Activated naive CD8-positive, alpha-beta T cell treated with anti-CD3 and anti-CD28 coated beads, Interleukin-2, amount 50 U/mL, for 24 hours (primary cell): ENCODE data around the gene QRICH2.
A peak's percentile ranks its signal among the peaks of the same experiment; 100 is the strongest.
"Not testable (repeated sequence)": the region's sequence is repeated elsewhere in the genome, so short reads cannot be mapped to it uniquely, and the experiment has no call there.

Experiments used
- ATAC-seq: fragments of 150-1000 bp; cut with Tn5 transposase; one replicate; pipeline ENCODE4 v1.10.0; 2021
- DNase-seq: peaks from one replicate; pipeline ENCODE4 v3.0.0; 2021
- H3K27ac Mint-ChIP-seq: one replicate; pipeline ENCODE4 v1.8.0; 2021; ENCODE audit warnings: mild to moderate bottlenecking, mixed read lengths
- H3K27me3 Mint-ChIP-seq: one replicate; pipeline ENCODE4 v1.8.0; 2021; ENCODE audit warnings: mixed read lengths
- H3K36me3 Mint-ChIP-seq: one replicate; pipeline ENCODE4 v1.8.0; 2021; ENCODE audit warnings: low read depth, mixed read lengths
- H3K4me1 Mint-ChIP-seq: one replicate; pipeline ENCODE4 v1.8.0; 2021; ENCODE audit warnings: mixed read lengths
- H3K4me3 Mint-ChIP-seq: one replicate; pipeline ENCODE4 v1.8.0; 2021; ENCODE audit warnings: mild to moderate bottlenecking, moderate library complexity, mixed read lengths
- H3K9me3 Mint-ChIP-seq: one replicate; pipeline ENCODE4 v1.8.0; 2021; ENCODE audit warnings: mixed read lengths

The QRICH2 gene

DNA sequence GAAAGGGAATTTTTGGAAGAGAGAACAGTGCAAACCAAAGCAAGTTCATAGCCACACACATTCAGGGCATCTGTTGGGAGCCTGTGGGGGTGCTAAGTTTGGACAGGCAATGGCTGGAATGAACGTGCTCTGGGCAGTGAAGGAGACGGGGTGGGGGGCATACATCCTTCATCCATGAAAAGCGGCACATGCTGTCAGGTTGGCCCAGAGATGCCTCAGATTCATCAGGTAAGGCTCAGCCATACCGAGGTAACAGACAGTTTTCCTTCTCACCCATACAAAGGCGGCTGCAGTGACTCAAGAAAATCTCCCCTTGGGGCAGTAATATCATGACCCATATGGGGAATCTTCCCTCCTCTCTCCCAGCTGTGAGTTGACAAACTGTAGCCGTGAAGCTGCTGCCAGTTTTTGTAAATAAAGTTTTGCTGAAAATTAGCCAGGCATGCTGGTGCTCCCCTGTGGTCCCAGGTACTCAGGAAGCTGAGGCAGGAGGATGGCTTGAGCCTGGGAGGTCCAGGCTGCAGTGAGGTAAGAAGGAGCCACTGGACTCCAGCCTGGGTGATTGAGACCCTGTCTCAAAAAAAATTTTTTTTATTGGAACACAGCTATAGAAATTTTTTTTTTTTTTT is 52.2 kb downstream of the QRICH2 start:
- Mint-ChIP-seq H3K4me3 (peak overlapping the region; percentile 75), H3K27ac (peak overlapping the region; percentile 91), H3K36me3 (peaks cover 3% of the 10 kb centered on the region), H3K9me3 (peaks cover 4% of the 10 kb centered on the region), H3K4me1 (peaks cover 49% of the 10 kb centered on the region), H3K27me3 (no peaks in the 10 kb centered on the region)
- ATAC-seq, result peak; percentile 6
- DNase-seq, result no peak

DNA sequence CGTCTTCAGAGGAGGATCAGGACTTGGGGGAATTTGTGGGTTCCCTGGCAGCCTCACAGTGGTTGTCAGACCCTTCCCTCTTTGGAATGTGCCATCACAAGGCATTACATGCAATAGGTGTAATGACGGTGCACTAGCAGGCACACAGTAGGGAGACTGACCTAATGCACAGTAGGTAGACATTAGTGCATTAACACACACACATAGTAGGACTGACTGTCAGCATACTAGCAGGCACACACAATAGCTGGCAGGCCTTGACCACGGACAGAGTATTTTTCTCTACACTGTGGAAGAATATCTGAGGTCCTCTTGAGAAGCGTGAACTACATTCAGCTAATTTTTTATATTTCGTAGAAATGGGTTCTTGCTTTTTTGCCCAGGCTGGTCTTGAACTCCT is 53.8 kb downstream of the QRICH2 start:
- Mint-ChIP-seq H3K27me3 (no peaks in the 10 kb centered on the region), H3K4me1 (peaks cover 48% of the 10 kb centered on the region), H3K27ac (no peak overlapping the region), H3K36me3 (peaks cover 3% of the 10 kb centered on the region), H3K9me3 (peaks cover 4% of the 10 kb centered on the region), H3K4me3 (no peak overlapping the region)
- ATAC-seq, result no peak
- DNase-seq, result no peak

DNA sequence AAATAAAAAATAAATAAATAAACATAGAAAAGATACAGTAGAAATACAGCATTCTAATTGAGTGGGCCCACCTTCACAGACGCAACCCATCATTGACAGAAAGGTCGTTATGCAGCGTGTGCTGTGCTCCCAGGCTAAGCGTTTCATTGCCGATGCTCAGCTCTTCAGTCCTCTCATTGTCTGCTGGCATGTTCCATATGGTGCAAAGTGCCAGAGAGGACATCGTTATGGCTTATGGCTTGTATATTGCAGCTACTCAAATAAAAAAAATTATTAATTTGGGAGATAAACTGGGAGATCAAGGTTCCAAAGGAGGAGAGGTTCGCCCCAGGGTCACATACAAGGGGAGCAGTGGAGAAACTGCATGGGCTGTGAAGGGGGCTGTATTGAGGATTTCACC is 54.2 kb downstream of the QRICH2 start:
- H3K27ac Mint-ChIP-seq, result no peak overlapping the region
- DNase-seq (no peak), ATAC-seq (no peak)
- H3K9me3 Mint-ChIP-seq, result peaks cover 4% of the 10 kb centered on the region
- H3K4me3 Mint-ChIP-seq, result no peak overlapping the region
- peaks cover 48% of the 10 kb centered on the region for H3K4me1 Mint-ChIP-seq
- peaks cover 3% of the 10 kb centered on the region for H3K36me3 Mint-ChIP-seq
- H3K27me3 Mint-ChIP-seq, result no peaks in the 10 kb centered on the region

DNA sequence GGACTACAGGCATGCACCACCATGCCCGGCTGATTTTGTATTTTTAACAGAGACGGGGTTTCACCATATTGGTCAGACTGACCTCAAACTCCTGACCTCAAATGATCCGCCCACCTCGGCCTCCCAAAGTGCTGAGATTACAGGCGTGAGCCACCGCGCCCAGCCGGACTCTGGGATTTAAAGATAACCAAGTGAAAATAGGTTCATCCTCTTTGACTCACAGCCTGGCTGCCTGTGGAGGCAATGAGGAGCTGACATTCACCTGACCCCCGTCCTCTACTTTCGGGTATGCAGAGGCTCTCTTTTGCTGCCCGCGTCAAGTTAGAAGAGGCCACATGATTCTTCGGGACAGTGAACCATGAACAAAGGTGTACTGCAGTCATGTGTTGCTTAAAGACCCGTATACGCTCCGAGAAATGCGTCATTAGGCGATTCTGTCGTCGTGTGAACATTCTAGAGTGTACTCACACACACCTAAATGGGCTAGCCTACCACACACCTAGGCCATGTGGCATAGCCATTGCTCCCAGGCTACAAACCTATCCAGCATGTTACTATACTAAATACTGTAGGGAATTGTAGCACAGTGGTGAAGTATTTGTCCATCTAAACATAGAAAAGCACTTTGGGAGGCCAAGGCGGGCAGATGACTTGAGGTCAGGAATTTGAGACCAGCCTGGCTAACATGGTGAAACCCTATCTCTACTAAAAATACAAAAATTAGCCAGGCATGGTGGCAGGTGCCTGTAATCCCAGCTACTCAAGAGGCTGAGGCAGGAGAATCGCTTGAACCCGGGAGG is 54.9 kb downstream of the QRICH2 start:
- peaks cover 52% of the 10 kb centered on the region for H3K4me1 Mint-ChIP-seq

DNA sequence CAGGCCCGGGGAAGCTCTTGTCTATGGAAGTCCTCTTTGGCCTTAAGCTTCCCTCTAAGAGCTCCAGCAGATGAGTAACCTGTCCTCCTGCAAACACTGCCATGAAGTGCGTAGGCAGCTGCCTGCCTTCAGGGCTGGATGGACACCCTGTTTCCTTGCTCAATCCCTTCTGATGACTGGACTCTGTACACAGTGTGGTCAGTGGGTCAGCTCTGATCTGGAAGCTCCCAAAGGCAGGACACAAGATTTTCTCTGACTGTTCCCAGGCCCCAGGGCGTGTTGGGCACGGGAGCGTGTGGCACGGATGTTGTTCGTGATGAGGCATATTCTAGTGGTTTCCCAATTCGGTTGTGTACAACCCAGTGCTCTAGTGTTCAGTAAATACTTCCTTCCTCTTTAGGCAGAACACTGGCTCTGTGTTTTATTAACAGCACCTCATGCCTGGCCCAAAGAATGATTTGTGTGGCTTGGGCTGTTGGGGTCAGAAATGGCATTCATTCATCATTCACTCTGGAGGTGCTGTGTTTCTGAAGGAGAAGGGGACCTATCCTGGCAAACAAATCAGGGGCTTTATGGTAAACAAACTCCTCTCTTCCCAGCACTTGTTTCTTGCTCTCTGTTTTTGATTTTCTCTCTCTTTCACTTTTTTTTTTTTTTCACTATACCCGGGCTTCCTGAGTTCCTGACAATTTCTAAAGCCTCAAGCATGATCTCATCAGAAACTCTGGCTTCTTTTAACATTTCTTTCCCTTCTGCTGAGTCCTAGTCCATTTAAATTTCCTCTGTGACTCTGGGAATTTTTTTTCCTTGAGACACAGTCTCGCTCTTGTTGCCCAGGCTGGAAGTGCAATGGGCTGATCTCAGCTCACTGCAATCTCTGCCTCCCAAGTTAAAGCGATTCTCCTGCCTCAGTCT is 55.8 kb downstream of the QRICH2 start:
- peak; percentile 34 for DNase-seq

More for the DNA sequence above, 54.9 kb downstream of the QRICH2 start:
- Mint-ChIP-seq H3K27ac (peak overlapping the region; percentile 87), H3K4me3 (peak overlapping the region; percentile 48)
- not testable (repeated sequence) for DNase-seq, H3K36me3 Mint-ChIP-seq, H3K27me3 Mint-ChIP-seq, H3K9me3 Mint-ChIP-seq, ATAC-seq

DNA sequence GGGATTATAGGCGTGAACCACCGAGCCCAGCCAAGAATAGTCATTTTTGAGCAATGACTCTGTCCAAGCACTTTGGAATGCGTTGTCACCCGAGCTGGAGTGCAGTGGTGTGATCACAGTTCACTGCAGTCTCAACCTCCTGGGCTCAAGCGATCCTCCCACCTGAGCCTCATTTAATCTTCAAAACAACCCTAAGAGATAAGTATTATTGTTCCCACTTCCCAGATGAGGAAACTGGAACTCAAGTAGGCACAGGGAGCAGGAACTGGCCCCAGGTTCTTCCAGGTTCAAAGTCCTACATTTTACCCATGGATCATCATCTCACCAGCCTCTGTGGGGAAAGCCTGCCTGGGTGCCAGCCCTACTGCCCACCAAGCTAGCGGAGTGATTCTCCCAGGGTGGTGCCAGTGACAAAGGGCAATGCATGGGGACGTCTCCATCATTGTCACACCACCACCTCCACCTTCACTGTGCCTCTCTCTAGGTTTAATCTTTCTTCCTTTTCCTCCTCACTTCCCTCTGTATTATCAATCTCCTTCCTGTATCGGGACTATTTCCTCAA is 56.5 kb downstream of the QRICH2 start:
- DNase-seq (no peak), ATAC-seq (no peak)
- H3K4me3 Mint-ChIP-seq, result peak overlapping the region; percentile 48
- H3K9me3 Mint-ChIP-seq, result no peaks in the 10 kb centered on the region
- no peaks in the 10 kb centered on the region for H3K27me3 Mint-ChIP-seq
- H3K27ac Mint-ChIP-seq, result peak overlapping the region; percentile 87
- no peaks in the 10 kb centered on the region for H3K36me3 Mint-ChIP-seq
- peaks cover 61% of the 10 kb centered on the region for H3K4me1 Mint-ChIP-seq

More for the DNA sequence above, 55.8 kb downstream of the QRICH2 start:
- no peaks in the 10 kb centered on the region for H3K27me3 Mint-ChIP-seq
- H3K27ac Mint-ChIP-seq, result peak overlapping the region; percentile 87
- H3K4me3 Mint-ChIP-seq, result peak overlapping the region; percentile 48
- peaks cover 4% of the 10 kb centered on the region for H3K9me3 Mint-ChIP-seq
- ATAC-seq, result peak; percentile 49
- peaks cover 3% of the 10 kb centered on the region for H3K36me3 Mint-ChIP-seq
- peaks cover 59% of the 10 kb centered on the region for H3K4me1 Mint-ChIP-seq

DNA sequence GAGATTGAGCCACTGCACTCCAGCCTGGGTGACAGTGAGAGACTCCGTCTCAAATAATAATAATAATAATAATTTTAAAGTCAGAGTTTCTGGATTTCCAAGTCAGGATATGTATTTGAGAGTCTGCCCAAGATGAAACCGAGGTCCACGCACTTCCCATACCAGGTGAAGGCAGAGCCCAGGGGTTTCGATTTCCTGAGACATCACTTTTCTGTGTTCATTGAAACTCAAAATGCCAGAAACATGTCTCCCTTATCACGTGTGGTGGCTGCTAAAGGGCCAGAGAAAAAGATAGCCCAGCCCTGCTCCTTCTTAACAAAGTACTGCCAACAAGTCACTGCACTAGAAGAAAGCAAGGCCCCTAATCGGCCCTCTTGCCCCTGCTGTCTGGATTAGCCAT is 57.9 kb downstream of the QRICH2 start:
- no peak for DNase-seq
- Mint-ChIP-seq H3K4me1 (peaks cover 59% of the 10 kb centered on the region), H3K36me3 (no peaks in the 10 kb centered on the region), H3K27ac (no peak overlapping the region), H3K9me3 (no peaks in the 10 kb centered on the region), H3K27me3 (no peaks in the 10 kb centered on the region), H3K4me3 (no peak overlapping the region)
- ATAC-seq, result no peak

DNA sequence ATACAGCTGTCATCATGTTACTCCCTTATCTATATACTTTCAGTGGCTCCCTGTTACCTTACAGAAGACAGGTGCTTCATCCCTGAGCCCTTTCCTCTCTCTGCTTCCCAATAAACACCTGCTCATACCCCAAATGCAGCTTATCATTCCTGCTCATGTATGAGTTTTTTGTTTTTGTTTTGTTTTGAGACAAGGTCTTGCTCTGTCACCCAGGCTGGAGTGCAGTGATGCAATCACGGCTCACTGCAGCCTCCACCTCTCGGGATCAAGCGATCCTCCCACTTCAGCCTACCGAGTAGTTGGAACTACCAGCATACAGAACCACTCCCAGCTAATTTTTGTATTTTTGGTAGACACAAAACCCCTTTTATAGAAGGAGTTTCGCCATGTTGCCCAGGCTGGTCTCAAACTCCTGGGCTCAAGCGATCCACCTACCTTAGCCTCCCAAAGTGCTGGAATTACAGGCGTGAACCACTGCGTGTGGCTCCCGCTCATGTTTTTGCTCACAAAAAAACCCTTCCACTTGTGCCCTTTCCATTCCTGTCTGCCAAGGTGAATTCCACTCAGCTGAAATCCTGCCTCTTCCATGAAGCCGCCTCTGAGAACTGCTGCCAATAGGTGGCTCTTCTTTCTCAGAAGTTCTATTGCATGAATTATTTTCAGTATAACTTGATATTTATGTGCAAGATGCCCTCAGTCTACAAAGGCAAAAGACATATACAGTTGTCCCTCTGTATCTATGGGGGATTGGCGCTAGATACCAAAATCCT is 59.9 kb downstream of the QRICH2 start:
- peaks cover 71% of the 10 kb centered on the region for H3K4me1 Mint-ChIP-seq

DNA sequence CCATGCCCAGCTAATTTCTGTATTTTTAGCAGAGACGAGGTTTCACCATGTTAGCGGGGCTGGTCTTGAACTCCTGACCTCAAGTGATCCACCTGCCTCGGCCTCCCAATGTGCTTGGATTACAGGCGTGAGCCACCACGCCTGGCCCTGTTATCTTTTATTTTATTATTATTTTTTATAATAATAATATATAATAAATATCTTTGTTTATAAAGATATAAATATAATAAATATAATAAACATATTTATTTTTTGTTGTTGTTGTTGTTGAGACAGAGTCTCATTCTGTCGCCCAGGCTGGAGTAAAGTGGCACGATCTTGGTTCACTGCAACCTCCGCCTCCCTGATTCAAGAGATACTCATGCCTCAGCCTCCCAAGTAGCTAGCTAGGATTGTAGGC is 60.8 kb downstream of the QRICH2 start:
- Mint-ChIP-seq H3K9me3 (no peaks in the 10 kb centered on the region), H3K4me3 (no peak overlapping the region), H3K36me3 (no peaks in the 10 kb centered on the region), H3K27ac (peak overlapping the region; percentile 68), H3K27me3 (no peaks in the 10 kb centered on the region), H3K4me1 (peaks cover 67% of the 10 kb centered on the region)
- no peak for DNase-seq
- no peak for ATAC-seq

More for the DNA sequence above, 59.9 kb downstream of the QRICH2 start:
- H3K9me3 Mint-ChIP-seq, result no peaks in the 10 kb centered on the region
- no peak for ATAC-seq
- H3K27me3 Mint-ChIP-seq, result no peaks in the 10 kb centered on the region
- H3K27ac Mint-ChIP-seq, result peak overlapping the region; percentile 68
- no peaks in the 10 kb centered on the region for H3K36me3 Mint-ChIP-seq
- H3K4me3 Mint-ChIP-seq, result no peak overlapping the region
- no peak for DNase-seq

DNA sequence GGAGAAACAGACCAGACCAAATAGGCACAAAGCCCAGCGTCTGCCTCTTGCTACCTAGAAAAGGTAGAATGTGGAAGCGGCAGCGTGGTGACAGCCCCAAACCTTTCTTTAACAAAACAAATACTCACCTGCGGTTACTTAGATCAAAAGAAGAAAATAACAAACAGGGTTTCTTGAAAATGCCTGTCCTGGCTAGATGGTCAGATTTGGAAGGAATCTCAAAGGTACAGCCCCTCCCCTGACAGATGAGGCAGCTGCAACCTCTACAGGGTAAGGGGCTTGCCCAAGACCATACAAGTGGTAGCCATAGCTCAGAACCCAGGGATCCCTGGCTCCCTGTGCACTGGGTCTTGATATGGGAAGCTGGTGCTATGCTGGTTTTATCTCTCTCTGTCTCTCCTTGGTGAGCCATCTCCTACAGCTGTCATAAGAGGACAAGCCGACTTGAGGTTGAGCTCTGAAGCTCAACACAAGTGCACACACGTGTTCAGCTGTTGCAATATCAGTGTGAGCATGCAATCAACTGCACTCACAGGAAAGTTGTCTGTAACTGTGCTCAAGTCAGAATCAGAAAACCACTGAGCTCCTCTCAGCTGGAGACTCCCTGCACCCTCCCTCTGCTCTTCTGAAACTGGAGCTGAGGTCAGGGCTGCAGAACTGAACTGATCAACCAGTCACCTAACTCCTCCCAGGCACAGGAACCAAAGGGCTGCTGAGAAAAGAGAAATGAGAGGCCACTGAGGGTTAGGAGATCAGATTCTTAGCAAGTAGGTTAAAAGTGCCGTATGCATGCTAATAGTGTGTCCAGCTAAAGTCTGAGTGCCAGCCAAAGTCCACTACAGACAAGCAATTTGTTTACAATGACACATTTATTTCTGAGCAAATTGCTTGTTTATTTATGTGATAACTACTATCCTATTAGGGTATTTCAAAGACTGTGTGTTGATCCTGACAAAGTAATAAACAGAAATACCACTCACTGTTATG is 61.7 kb downstream of the QRICH2 start:
- Mint-ChIP-seq H3K9me3 (no peaks in the 10 kb centered on the region), H3K36me3 (no peaks in the 10 kb centered on the region), H3K27me3 (no peaks in the 10 kb centered on the region), H3K4me1 (peaks cover 65% of the 10 kb centered on the region), H3K27ac (peak overlapping the region; percentile 81), H3K4me3 (peak overlapping the region; percentile 50)
- DNase-seq, result peak; percentile 56
- ATAC-seq, result peak; percentile 99

DNA sequence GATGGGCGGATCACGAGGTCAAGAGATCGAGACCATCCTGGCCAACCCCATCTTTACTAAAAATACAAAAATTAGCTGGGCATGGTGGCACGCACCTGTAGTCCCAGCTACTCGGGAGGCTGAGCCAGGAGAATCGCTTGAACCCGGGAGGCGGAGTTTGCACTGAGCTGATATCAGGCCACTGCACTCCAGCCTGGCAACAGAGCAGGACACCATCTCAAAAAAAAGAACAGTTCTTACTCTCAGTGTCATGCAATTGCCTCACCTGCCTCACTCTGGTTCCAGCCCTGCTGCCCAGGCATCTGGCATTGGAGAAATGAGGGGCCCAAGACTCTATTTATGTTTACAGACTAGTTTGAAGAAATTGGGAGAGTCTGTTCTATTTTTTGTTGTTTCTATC is 63.4 kb downstream of the QRICH2 start:
- H3K4me3 Mint-ChIP-seq, H3K36me3 Mint-ChIP-seq, H3K9me3 Mint-ChIP-seq, DNase-seq, ATAC-seq, H3K27me3 Mint-ChIP-seq: not testable (repeated sequence)
- Mint-ChIP-seq H3K27ac (peak overlapping the region; percentile 27), H3K4me1 (peaks cover 67% of the 10 kb centered on the region)

DNA sequence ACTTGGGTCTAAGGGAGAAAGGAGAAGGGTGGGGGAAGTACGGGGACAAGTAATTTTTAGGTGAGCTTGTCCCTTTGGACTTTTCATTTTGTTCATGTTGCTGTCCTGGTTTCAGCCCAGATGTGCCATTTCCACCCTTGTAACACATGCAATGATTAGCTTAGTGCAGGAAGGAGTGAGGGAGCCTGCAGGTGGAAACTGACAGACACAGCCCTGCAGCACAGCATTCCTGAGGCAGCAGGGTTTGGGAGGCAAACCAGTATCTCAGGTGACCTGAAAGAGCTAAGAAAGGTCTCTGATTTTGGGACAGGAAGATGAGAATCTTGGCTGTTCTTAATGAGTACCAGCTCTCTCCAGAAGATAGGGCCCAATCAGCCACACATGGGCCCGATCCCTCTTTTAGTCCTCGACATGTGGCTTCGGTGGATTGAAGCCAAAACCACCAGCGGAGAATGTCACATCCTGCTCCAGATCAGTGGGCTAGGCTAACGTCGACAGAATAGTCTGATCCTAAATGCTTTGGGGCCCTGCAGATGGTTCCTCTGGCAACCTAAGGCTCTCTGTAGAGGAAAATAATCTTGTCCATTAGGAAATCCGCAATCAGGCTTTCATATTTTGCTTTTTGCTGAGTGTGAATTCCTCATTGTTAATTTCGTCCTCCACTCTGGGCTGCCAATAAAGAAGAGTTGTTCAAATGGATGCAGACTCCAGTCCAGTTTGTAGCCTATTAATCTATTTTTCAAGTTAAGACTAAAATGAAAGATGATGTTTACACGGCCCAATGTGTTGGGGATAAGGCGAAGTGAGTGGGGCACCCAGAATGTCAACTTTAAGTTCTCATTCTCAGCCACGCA is 64.0 kb downstream of the QRICH2 start:
- no peak overlapping the region for H3K27ac Mint-ChIP-seq
- DNase-seq (no peak), ATAC-seq (no peak)
- no peaks in the 10 kb centered on the region for H3K9me3 Mint-ChIP-seq
- H3K36me3 Mint-ChIP-seq, result no peaks in the 10 kb centered on the region
- no peak overlapping the region for H3K4me3 Mint-ChIP-seq
- H3K4me1 Mint-ChIP-seq, result peaks cover 70% of the 10 kb centered on the region
- no peaks in the 10 kb centered on the region for H3K27me3 Mint-ChIP-seq
